Measurements from ENCODE around the gene HM13. TPM values are rescaled to one million over a fixed set of nuclear protein-coding genes. Genes with fewer than 3 reads are reported as not detected.

The HM13 gene
- total and polyA plus RNA-seq, 2 of the 4 experiments (the other 2 are of a cell fraction), result 53.2 to 203 TPM

DNA sequence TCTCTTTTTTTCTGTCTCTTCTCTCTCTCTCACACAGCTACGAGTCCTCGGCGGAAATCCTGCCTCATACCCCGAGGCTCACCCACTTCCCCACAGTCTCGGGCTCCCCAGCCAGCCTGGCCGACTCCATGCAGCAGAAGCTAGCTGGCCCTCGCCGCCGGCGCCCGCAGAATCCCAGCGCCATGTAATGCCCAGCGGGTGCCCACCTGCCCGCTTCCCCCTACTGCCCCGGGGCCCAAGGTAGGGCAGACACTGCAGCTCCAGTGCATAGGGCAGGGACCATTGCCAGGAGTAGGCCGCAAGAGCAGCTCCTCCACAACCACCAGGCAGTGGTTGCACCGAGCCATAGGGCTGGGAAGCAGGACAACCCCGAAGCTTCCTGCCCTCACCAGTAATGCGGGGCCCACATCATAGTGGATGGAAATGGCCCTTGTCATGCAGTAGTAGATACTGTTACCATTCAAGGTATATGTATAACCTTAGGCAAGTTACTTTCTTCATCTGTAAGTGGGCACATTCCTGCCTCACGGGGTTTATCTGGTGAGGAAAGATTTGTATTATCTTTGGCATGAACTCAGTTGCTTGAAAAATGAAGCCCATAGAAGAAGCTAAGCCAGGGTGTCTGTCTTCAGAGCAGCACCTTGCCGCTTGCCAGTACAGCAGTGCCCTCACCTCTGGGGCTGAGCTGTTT, 53.9 kb downstream of the HM13 start:
- WGBS, 2 experiments (ENCODE audit: extremely low coverage in 2 of 2, insufficient read length in 1 of 2), result 90% methylated on average over 13 of the region's 21 CpGs; no CpG with 5 or more reads in 1 of the 2 experiments
- H3K4me2 ChIP-seq (ENCODE audit: low read depth, low read length), result no peak overlapping the region
- peak overlapping the region; percentile 43 for H3K27ac ChIP-seq (ENCODE audit: insufficient read depth, low read length)

More for the DNA sequence above, 53.9 kb downstream of the HM13 start:
- POLR2A ChIA-PET (ENCODE audit: unreplicated experiment), result interaction anchor here (1.3 kb wide), 1 partner anchor 45 kb away, joined by 4 read pairs; no protein-coding TSS in a partner anchor
- H3K4me3 ChIP-seq (ENCODE audit: insufficient read depth, low read depth, low read length), result no peak overlapping the region
- dilution Hi-C loops (cut with HindIII; ENCODE audit: low sequenced_read_pairs, unreplicated experiment) (no loop called here), in situ Hi-C loops (cut with MboI; ENCODE audit: low sequenced_read_pairs) (no loop called here), intact Hi-C loops (cut with micrococcal nuclease) (no loop called here)
- H3K14ac ChIP-seq (replicated peaks; ENCODE audit: low read depth, low read length), result peak overlapping the region; percentile 58
- BruUV-seq (replicated peaks), result no TSS peak
- no peak overlapping the region for H3K56ac ChIP-seq (ENCODE audit: extremely low read depth, insufficient read depth, low read length)
- 0 out of 2 replicates have a peak, but pooled peaks cover 3% of the 10 kb centered on the region for H3K9me1 ChIP-seq (ENCODE audit: insufficient read depth, low read length)
- ATAC-seq (ENCODE audit: low read depth) (no peak), DNase-seq (peak; percentile 36)
- H3K4ac ChIP-seq (ENCODE audit: low read depth, low read length), result peak overlapping the region; percentile 62
- H3K9me3 ChIP-seq (ENCODE audit: control insufficient read depth, insufficient read depth, low read length), result no peaks in the 10 kb centered on the region
- no peak overlapping the region for H3K9ac ChIP-seq (ENCODE audit: low read depth, low read length)
- peak overlapping the region; percentile 69 for H2AK5ac ChIP-seq (ENCODE audit: low read depth, low read length)
- H3K23ac ChIP-seq (ENCODE audit: low read depth, low read length), result no peak overlapping the region
- H3K27me3 ChIP-seq (ENCODE audit: control insufficient read depth, insufficient read depth, low read length), result no peaks in the 10 kb centered on the region
- H3K4me1 ChIP-seq (ENCODE audit: control insufficient read depth, insufficient read depth, low read length), result peaks cover 24% of the 10 kb centered on the region
- peak overlapping the region; percentile 17 for H2AFZ ChIP-seq (replicated peaks; ENCODE audit: low read length, poor library complexity)
- no peaks in the 10 kb centered on the region; the same call in 1 of the 2 replicates for H4K20me1 ChIP-seq (ENCODE audit: insufficient read depth, low read length)
- peaks cover 30% of the 10 kb centered on the region for H3K36me3 ChIP-seq (ENCODE audit: control insufficient read depth, insufficient read depth, low read length)
- H2BK120ac ChIP-seq (ENCODE audit: low read depth, low read length), result 0 out of 2 replicates have a peak overlapping the region, but pooled peaks have one; percentile 59
- peak overlapping the region; percentile 38 for H4K91ac ChIP-seq (ENCODE audit: insufficient read depth, low read depth, low read length)
- H2BK15ac ChIP-seq (ENCODE audit: low read depth, low read length), result 0 out of 3 replicates have a peak overlapping the region, but pooled peaks have one; percentile 13
- TF ChIP-seq RFX5 (IDR thresholded peaks at IDR 0.05; ENCODE audit: low read depth, low read length) (no peak), MXI1 (IDR thresholded peaks at IDR 0.05; ENCODE audit: borderline replicate concordance, low read depth, low read length) (no peak)
- TF ChIP-seq, protein P1, sequence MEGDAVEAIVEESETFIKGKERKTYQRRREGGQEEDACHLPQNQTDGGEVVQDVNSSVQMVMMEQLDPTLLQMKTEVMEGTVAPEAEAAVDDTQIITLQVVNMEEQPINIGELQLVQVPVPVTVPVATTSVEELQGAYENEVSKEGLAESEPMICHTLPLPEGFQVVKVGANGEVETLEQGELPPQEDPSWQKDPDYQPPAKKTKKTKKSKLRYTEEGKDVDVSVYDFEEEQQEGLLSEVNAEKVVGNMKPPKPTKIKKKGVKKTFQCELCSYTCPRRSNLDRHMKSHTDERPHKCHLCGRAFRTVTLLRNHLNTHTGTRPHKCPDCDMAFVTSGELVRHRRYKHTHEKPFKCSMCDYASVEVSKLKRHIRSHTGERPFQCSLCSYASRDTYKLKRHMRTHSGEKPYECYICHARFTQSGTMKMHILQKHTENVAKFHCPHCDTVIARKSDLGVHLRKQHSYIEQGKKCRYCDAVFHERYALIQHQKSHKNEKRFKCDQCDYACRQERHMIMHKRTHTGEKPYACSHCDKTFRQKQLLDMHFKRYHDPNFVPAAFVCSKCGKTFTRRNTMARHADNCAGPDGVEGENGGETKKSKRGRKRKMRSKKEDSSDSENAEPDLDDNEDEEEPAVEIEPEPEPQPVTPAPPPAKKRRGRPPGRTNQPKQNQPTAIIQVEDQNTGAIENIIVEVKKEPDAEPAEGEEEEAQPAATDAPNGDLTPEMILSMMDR (conservative IDR thresholded peaks at IDR 0.05; ENCODE audit: low read depth, low read length), result peak; percentile 17; the same call in 1 of the 2 replicates
- CTCF ChIA-PET, result interaction anchor here (1.4 to 4.7 kb wide), 3 partner anchors 8 to 44 kb away, joined by 6 to 71 read pairs (median 8); partner anchors contain the start of gene ID1
- peak overlapping the region; percentile 48 for H2BK5ac ChIP-seq (ENCODE audit: low read depth, low read length, poor library complexity, severe bottlenecking)
- H2AK9ac ChIP-seq (replicated peaks; ENCODE audit: low read depth, low read length, poor library complexity), result peak overlapping the region; percentile 69
- H4K8ac ChIP-seq (ENCODE audit: low read depth in 2 of 2, low read length in 2 of 2), result peak overlapping the region in 1 of 2 experiments; percentile 51; a peak in 2 of 4 replicates
- no peak overlapping the region; the same call in 1 of the 2 replicates for H3K18ac ChIP-seq (ENCODE audit: low read depth, low read length)
- H2BK20ac ChIP-seq (ENCODE audit: low read depth, low read length), result no peak overlapping the region; the same call in 1 of the 2 replicates
- peaks cover 0 to 32% of the 10 kb centered on the region in 2 experiments; a peak in 3 of 4 replicates for H3K79me1 ChIP-seq (ENCODE audit: low read depth in 1 of 2, low read length in 2 of 2)
- H4K5ac ChIP-seq (ENCODE audit: low read depth, low read length), result no peak overlapping the region; the same call in 1 of the 2 replicates

All from IMR-90 (cell line).